ENCODE data around the gene DST.

DNA sequence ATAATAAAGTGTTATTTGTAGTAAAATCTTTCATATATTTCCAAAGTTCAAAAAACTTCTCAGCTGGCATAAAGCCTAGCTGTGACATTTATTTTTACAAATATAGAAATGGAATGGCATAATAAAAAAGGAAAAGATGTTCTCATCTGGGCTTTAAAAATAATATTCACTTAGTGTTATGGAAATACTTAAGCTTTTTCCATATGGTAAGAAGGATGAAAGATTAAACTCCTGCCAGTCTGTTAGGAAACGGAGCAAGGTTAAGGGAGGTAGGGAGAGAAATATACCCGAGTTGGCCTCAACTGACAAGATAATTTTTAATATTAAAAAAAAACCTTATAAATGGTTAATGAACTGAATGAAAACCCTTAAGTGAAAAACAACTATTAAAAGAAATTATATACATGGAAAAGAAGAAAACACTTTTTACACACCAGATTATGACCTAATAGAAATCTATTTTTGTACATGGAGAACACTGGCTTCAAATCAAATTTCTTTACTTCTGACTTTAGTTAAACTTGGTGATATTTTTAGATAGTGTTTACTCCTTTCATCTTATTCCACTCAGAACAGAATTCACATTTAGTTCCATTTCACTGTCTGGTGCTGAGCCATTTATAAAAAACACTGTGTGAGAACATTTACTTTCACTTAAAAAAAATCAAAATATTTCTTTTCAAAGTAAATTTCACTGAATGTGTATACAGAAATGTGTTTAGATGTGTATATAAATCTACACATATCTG is 137.0 kb downstream of the DST start:
- no peak for TF ChIP-seq CTCF (conservative IDR thresholded peaks at IDR 0.05; ENCODE audit: low read length)
- no peak for TF ChIP-seq EZH2phosphoT487 (IDR thresholded peaks at IDR 0.05; ENCODE audit: borderline replicate concordance)

All from Loucy (cell line).